Measurements from ENCODE around the gene AHCYL1.
"Not testable (repeated sequence)": the region's sequence is repeated elsewhere in the genome, so short reads cannot be mapped to it uniquely, and the experiment has no call there.

The AHCYL1 gene

DNA sequence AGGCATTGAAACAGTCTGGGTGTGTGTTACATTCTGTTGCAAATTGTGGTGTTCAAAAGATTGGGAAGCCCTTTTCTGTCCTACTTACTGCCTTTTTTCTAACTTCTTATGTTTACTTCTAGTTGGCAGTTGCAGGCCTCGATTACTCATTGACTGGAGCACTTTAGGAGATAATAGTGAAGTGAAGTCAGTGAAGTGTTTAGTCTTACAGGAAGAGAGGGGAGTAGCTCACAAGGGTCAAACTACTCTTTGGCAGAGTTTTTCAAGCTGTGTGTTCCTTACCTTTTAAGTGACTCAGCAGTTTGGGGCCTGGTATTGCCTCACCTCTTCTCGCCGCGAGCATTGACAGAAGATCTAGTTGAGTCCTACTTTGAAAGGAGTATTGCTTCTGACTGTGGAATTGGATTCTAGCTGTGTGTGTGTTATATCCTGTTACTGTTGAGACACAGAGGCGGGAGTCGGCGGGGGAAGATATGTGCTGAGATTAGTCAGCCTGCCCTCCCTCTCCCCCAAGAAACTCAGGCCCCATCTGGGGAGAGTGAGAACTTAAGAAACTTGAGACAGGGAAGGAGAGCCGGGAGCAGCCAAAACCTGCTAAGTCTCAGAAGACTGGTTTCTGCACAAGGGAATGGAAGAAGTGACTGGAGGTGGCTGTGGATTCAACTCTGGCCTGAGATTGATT is 19.3 kb downstream of the AHCYL1 start:
- DNase-seq: no peak

DNA sequence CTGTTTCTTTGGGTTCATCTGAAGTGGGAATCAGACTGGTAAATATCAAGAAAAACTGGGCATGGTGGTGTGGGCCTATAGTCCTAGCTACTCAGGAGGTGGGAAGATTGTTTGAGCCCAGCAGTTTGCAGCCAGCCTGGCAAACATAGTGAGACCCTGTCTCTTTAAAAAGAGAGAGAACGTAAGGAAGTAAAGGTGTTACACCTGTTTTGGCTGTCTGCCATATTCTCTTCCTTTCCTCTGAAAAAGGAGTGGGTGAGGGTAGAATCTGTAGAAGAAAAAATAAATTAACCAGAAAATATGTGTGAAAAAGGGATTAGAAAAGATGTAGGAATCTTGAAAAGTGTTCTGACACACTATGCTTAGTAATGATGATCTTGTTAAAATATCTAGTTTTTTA is 20.0 kb downstream of the AHCYL1 start:
- no peak for DNase-seq

DNA sequence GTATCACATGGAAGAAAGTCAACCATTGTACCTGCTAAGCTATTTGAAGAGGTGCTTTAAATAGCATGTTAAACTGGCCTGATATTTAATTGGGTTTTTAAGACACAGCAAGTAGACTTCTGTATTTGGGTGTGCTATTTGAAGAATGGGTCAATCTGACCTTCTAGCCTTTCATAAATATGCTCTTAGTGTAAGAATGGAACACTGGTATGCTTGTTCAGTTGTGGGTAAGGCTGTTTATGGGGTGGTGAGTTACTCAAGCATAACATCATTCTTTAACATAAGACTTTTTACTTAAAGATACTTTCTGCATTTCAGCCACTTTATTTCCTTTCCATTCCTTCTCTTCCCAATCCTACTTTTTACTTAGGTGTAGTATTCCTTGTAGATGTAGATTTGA is 21.4 kb downstream of the AHCYL1 start:
- no peak for DNase-seq

DNA sequence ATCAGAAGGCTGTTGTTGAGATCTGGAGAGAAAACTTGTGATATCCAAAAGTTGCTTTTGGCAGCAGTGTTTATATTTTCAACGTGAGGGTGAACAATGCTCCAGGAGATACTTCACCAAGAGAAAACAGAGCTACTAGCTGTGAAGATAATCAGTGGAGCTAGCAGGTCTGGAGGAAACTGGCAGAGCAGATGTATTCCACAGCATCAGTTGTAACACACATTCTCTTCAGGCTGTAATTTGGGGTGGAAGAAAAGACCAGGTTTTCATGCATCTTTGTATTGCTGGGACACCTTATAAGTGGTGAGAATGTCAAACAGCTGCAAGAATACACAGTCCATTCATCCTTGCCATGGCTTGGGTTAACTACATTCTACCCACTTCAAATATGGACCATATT is 22.0 kb downstream of the AHCYL1 start:
- no peak for DNase-seq

DNA sequence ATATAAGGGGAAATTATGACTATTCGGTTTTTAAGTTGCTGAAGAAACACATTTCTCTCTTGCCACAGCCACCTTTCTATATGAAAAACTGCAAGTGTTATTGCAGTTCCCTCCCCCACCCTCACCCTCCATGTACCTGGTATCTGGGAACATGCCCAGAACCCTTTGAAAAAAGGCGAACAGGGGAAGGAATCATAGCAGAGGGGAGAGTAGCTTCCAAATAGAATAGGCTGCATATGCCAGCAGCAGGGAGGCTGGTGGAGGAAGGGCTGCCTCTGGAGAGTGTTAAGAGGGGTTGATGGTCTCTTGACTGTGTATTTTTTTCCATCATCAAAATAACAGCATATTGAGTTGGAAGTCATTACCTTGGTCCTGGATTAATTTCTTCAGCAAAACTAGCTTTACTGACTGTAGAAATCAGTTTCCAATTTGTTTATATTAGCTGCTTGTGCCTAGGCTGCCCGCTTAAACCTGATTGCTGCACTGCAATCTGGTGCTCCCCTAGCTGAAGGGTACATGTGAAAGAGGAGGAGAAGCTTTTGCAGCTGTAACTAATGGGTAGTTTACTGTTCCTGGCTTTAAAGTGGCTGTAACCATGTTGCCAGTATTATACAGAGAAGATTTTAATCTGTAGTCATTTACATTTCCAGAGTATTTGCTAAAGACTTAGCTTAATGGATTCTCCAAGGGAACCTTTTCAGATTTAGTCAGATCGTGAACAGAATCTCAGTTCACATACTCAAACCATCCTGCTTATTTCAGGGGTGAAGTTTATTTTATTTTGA is 22.7 kb downstream of the AHCYL1 start:
- no peak for DNase-seq

DNA sequence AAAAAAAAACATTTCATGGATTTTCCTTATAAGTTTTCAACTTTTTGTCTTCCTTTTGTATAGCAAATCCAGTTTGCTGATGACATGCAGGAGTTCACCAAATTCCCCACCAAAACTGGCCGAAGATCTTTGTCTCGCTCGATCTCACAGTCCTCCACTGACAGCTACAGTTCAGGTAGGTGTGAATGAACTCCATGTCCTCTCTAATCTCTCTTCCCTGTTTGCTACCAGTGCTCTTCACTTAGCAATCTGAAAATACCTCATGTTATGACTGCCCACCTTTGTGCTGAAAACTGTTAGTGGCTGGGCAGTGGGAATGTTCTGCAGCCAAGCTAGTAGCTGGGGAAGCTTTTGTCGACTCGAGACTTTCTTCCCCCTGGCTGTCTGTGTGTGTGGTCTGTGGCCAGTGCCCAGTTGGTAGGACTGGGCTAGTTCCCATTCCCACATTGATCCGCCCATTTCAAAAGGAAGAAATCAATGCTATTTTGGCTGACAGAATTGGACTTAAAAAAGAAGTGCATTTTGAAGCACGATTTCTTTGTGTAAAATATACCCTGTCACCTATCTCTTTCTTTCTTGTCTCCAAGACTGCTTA is 24.5 kb downstream of the AHCYL1 start:
- no peak for DNase-seq

DNA sequence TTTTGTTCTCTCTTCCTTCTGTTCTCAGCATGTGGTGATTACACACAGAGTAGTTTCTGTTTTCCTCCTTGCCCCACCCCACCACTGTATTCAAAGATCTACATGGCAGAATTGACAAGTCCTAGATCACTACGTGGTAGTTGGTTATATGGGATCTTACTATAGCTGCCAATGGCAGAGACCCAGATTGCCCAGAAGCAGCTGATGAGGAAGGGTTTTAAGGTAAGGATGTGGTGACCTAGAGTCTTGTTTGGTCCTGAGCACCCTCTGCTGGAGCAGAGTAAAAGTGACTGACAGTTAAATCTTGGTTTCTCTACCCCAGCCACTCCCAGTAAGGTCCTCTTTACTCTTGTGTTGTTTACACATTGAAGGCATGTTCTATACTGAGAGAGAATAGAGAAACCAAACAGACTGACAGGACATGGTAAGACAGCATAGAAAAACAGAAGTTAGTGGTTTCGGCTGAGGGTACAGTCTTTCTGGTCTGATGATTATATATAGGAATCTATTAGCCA is 27.0 kb downstream of the AHCYL1 start:
- DNase-seq: no peak

DNA sequence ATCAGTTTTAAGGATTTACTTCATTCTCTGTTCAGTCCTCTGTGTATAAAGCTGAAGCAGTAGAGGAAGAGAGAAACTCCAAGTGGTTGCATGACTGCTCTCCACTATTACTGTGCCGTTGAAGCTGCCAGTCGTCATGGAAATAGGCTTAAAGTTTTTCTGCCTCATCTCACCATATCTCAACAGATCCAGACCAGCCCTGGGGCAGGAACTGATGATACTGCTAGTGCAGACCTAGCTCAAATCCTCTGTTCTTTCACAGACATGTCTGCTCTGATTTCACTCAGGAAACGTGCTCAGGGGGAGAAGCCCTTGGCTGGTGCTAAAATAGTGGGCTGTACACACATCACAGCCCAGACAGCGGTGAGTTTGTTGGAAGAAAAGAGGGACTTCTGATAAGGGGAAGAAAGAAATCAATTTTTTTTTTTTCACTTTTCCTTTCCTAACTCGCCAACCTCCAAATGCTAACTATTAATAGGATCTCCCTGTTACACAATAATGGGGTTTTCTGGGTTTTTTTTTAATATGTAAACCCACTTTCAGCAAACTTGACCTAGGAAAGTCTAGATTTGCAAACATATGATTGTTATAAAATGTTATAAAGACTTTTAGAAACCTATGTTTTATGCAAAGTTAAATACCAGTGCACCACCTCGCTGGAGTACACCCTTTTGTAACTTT is 27.7 kb downstream of the AHCYL1 start:
- no peak for DNase-seq

DNA sequence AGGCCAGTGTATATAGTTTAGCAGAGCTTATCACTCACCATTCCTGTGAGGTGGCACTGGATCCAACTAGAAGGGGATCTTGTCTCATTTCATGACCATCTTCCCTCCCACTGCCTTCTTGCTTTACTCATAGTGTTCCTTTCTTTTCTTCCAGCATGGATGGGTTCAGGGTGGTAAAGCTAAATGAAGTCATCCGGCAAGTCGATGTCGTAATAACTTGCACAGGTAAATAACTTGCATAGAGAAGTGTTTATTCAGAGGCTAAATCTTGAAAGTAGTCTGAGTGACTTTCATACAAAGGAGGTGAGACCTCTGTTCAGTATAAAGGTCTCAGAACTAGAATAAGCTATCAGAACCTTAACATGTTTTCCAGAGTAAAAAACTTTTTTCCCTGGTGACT is 33.2 kb downstream of the AHCYL1 start:
- no peak for DNase-seq

DNA sequence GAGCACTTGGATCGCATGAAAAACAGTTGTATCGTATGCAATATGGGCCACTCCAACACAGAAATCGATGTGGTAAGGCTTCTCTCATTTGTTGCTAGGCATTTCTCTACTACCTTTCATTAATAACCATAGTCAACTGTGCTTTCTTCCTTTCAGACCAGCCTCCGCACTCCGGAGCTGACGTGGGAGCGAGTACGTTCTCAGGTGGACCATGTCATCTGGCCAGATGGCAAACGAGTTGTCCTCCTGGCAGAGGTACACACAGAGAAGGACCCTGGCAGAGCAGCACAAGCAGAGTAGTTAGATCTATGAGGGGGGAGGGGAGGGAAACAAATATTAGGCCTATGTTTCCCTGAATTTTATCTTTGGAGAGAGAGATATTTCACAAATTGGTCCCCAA is 33.8 kb downstream of the AHCYL1 start:
- DNase-seq: no peak

DNA sequence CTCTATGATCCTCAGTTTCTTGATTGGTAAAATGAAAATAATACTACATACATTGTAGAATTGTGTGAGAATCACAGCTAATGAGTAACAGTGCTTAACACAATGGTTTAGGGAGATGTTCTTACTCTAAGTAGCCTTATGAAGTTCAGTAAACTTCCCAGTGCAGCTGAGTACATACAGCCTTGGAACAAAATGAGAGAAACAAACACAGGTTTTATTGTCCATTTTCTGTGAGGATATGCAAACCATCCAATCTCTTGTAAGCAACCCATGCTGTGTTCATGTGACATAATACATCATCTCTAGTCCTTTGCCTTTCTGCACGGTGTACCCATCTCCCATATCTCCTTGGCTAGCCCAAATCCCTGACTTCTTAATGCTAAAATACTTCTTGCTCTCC is 35.2 kb downstream of the AHCYL1 start:
- DNase-seq: no peak

DNA sequence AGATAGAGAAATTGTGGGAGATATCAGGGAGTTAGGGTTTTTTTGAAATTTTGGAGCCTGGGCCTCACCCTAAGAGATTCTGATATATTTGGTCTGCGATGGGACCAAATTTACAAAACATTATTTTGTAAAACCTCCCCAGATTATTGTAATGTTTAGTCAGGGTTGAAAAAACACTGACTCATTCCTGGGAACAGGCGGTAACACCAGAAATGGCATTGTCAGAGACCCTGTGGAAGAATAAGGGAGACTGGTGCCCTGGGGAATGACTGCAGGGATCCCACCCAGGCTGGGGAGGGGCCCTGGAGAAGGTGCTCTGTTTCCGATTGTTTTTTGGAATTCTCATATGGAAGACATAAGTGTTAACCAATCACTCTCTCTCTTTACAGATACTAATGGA is 36.7 kb downstream of the AHCYL1 start:
- no peak for DNase-seq

DNA sequence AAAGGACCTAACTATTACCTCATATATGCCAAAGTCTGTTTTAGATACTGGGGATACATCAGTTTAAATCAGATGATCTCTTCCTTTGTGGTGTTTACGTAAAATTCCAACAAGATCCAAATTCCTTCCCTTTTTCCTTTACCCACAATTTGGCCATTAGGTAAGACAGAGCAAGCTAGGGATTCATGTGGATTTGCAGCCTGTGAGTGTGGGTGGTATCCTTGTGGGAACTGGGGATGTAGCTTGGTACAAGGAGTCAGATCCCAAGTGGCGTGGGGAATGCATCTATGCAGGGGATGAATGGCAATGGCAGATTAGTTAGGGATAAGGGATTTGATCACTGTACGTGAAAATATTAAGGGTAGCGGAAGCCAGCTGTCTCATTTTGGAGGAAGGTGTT is 40.0 kb downstream of the AHCYL1 start:
- DNase-seq: no peak

DNA sequence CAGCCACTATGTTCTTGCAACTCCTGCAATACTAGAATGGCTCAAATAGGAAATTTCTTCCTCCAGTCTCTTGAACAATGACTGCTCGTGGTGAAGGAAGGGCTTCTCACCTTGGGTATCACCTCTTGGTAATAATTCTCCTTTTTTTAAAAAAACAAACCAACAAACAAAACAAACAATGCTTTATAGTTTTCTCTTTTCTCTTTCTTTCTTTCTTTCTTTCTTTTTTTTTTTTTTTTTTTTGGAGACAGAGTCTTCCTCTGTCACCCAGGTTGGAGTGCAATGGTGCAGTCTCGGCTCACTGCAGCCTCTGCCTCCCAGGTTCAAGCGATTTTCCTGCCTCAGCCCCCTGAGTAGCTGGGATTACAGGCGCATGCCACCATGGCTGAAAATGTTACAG is 46.1 kb downstream of the AHCYL1 start:
- DNase-seq: not testable (repeated sequence)

DNA sequence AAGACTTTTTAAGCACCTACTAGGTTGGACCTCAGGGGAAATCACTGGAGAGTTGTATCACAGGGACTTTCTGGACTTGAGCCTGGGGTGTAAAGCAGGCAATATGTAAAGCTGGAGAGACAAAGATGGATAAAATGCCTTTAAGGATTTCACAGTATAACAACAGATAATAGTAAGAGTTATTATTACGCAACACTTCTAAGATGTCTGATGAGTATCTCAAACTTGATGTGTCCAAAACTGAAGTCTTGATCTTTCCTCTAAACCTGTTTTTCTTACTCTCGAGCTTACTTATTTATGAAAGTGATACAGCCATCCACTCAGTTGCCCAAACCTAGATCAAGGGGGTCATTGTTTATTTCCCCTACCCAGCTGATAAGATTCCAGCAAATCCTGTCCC is 47.8 kb downstream of the AHCYL1 start:
- no peak for DNase-seq

DNA sequence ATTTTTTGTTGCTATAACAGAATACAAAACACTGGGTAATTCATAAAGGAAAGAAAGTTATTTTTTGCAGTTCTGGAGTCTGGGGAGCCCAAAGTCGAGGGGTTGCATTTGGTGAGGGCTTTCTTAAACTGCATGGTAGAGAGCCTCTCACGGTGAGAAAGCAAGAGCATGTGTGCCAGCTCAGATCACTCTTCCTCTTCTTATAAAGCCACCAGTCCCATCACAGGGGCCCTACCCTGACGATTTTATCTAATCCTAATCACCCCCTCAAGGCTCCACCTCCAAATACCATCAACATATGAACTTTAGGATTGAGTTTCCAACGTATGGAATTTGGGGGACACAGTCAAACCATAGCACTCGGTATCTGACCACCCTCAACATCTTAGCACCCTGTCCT is 48.9 kb downstream of the AHCYL1 start:
- DNase-seq: no peak

DNA sequence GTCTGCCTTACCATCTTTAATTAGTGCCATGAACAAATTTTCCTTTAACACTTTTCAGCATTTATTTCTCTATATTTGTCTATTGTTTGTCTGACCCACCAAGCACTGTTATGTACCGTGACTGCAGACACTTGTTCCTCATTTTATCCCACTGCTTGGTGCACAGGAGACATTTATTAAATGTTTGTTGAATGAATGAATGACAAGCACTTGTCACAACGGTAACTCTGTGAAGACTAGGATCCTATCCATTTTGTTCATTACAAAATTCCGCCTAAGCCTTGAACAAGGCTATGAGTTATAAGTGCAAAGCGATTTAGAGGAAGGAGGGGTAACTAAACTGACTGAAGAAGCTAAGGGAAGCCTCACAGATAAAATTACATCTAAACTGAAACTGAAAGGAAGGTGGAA is 49.5 kb downstream of the AHCYL1 start:
- DNase-seq: no peak

DNA sequence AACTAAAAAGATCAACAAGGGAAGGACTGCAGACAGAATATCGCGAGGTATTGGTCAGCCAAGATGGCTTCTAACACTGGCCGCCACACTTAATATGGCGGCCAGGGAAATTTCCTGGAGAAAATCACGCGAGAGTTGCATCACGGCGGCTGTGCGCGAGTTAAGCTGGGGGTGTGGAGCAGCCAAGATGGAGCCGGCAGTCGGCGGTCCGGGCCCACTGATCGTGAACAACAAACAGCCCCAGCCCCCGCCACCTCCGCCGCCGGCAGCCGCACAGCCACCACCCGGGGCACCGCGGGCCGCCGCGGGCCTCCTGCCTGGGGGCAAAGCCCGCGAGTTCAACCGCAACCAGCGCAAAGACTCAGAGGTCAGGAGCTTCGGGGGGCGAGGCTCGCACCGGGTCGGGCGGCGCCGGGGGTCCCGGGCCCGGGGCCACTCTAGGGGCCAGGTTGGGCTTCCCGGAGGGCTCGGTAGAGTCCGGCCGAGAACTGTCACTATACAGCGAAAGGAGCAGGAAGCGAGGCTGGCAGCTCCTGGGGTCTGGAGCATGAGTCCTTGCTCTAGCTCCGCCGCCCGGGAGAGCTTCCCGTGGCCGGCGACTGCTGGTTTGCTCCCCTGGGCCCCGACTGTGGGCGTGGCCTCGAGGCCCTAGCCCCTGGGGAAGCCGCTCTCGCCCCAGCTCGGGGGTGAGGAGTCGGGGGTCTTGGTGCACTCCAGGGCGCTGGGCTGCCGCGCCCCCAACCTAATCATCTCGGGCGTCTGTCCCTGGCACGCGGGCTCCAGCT is 50.1 kb downstream of the AHCYL1 start, which contains the start of gene STRIP1:
Gene STRIP1, plus strand, starts transcription at position 174 of the 785 bp plus-strand sequence. Its CDS starts 14 bp downstream, at position 188.
- DNase-seq: peak; percentile 88

DNA sequence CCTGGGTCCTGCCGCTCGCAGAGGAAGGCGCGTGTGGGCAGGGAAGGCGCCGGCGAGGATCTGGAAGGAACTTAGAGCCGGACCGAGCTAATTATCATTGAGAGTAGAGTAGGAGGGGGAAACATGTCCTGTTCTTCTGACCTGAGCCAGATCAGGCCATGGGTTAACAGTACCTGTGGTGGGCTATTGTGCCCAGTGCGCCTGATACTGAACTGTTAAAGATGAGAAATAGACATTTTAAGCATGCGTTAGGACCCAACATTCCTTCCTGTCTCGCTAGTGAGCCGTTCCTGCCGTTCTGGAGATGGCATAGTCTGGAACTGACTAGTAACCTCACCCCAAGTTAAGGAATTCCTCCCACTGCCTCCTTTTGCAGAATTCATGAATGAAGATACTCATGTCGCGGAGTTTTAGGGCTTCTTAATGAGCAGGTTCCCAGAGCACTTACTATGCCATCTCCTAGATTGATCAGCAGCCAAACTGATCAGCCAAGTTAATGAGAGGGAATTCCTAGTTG is 50.7 kb downstream of the AHCYL1 start:
- no peak for DNase-seq

DNA sequence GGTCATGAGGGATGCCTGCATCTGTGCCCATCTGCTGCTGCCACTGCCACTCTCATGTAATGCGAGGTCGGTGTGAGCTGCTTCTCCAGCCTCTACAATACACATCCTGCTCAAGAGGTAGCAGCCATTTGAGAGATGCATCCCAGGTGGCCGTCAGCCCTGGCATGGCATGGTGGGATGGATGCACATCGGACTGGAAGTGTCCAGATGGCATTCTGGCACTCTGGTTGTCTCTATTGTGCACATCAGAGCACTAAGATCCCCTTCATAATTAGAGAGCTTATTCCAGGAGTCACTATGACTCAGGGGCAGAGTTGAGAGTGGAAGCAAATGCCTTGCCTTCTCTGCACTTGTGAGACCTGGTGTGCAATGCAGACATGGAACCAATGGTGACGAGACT is 53.7 kb downstream of the AHCYL1 start:
- DNase-seq: no peak

DNA sequence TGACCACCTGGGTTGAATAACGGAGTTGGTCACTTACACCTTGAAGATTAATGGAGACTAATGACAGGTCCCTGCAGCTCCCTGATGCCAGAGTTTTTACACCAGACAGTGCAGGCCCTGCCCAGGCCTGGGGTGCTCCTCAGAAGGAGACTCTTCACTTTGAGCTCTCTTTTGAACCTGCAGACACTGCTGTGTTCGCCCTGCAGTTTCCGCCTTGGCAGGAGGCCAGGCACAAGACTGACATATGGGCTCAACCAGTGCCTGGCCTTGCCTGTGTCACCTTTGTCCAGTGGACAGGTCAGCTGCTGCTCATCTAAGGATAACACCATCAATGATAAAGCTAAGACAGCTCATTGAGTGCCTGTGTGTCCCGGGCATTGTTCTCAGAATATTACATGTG is 55.1 kb downstream of the AHCYL1 start:
- no peak for DNase-seq

DNA sequence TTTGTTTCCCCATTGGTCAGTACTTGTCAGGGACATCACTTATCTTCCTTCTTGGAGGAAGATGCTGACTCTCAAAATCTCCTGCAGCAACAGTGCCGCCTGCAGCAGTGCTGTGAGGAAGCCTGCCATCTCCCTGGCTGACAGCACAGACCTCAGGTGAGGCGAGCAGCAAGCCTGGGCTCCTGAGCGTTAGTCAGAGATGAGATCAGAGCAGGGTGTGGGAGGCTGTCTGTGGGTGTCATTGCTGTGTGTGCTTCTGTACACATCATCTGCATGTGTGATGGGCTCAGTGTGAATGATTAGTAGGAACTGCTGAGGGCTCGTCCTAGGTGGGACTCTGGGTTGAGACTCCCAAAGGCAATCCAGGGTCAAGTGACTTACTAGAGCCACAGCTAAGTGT is 56.0 kb downstream of the AHCYL1 start:
- DNase-seq: no peak
